Measurements from ENCODE around the gene JARID2.

The JARID2 gene

DNA sequence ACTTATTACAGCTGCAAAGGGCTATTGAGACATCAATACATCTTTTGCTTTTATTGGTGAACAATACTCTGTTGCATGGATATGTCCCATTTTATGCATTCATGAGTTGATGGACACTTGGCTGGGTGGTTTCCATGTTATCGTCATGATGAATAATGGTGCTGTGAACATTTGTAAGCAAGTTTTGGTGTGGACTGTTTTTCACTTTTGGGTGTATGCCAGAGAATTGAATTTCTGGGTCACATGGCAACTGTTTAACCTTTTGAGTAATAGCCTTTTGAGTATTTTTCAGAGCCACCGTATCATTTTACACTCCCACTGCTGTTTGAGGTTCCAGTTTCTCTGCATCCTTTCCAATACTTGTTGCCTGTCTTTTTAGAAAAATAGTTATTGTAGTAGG is 107.0 kb downstream of the JARID2 start:
- no peak for TF ChIP-seq CTCF (IDR thresholded peaks at IDR 0.05; ENCODE audit: control insufficient read depth, extremely low read depth, insufficient read depth)
- no peak overlapping the region for H3K4me3 ChIP-seq (ENCODE audit: low read depth, low read length)
- no peak for DNase-seq (ENCODE audit: low read depth)

- no peak for DNase-seq (ENCODE audit: low read depth)
- TF ChIP-seq CTCF (IDR thresholded peaks at IDR 0.05; ENCODE audit: control insufficient read depth, extremely low read depth, insufficient read depth) = no peak
- no peak overlapping the region for H3K4me3 ChIP-seq (ENCODE audit: low read depth, low read length)
Measured at GRCh38 chr6:15355683-15356099, 109.8 kb downstream of the JARID2 start.

GRCh38 chr6:15356179-15356578 is 110.3 kb downstream of the JARID2 start:
- no peak overlapping the region for H3K4me3 ChIP-seq (ENCODE audit: low read depth, low read length)
- no peak for TF ChIP-seq CTCF (IDR thresholded peaks at IDR 0.05; ENCODE audit: control insufficient read depth, extremely low read depth, insufficient read depth)
- no peak for DNase-seq (ENCODE audit: low read depth)

GRCh38 chr6:15356937-15357336 is 111.1 kb downstream of the JARID2 start:
- no peak for DNase-seq (ENCODE audit: low read depth)
- no peak overlapping the region for H3K4me3 ChIP-seq (ENCODE audit: low read depth, low read length)
- TF ChIP-seq CTCF (IDR thresholded peaks at IDR 0.05; ENCODE audit: control insufficient read depth, extremely low read depth, insufficient read depth) = no peak

DNA sequence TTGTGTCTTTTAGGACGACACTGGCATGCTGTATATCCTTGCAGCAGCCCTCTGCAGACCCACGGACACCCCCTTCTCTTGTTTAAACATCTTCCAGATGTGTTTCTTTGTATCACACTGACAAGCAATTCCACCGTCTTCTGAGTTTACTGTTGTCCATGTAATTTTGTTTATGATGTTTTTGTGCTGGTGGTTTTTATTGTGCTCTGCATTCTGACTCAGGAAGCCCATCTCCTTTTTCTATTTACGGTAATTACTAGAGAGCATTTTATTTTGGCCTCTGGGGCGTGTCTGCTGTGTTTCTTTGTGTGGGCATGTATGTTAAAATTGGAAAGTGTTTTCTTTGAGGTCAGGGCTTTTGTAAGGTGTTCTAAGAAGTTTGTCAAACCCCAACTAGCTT is 111.9 kb downstream of the JARID2 start:
- no peak for TF ChIP-seq CTCF (IDR thresholded peaks at IDR 0.05; ENCODE audit: control insufficient read depth, extremely low read depth, insufficient read depth)
- H3K4me3 ChIP-seq (ENCODE audit: low read depth, low read length) = no peak overlapping the region
- no peak for DNase-seq (ENCODE audit: low read depth)

DNA sequence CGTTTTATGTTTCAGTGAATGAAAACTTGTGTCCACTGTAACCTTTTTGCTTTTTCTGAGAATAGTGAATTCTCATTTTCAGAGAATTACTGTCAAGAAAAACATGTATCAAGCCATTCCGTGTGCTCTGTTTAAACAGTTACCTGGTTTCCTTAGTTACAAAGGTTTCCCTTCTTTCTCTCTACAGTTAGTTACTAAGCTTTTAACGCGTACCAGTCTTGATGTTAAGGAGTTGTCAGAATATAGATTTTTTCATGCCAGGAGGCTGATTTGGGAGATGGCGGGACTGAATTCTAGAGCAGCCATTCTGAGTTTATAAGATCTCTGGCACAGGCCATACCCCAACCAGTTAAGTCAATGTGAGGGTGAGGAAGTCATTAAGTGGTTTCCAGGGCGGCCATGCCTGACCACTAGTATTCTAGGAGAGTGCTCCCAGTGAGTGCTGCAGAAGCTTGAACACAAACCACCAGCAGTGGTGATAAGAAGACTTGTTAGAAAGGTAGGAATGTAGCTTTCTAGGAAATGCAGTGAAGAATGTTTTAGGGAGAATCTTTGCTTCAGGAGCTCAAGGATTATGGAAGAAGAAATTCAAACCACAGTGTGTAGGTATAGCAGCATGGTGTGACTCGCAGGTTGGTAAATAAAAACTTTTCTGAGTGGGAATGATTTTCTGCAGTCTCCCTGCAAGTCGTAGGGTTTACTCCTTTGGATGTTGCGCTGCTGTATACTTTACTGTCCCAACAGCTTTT is 112.9 kb downstream of the JARID2 start:
- no peak for TF ChIP-seq CTCF (IDR thresholded peaks at IDR 0.05; ENCODE audit: control insufficient read depth, extremely low read depth, insufficient read depth)
- no peak for DNase-seq (ENCODE audit: low read depth)
- no peak overlapping the region for H3K4me3 ChIP-seq (ENCODE audit: low read depth, low read length)

GRCh38 chr6:15359335-15359862 is 113.5 kb downstream of the JARID2 start:
- DNase-seq (ENCODE audit: low read depth) = no peak
- H3K4me3 ChIP-seq (ENCODE audit: low read depth, low read length) = no peak overlapping the region
- no peak for TF ChIP-seq CTCF (IDR thresholded peaks at IDR 0.05; ENCODE audit: control insufficient read depth, extremely low read depth, insufficient read depth)
